Measurements from ENCODE around the gene CDKL4.
"Not testable (repeated sequence)": the region's sequence is repeated elsewhere in the genome, so short reads cannot be mapped to it uniquely, and the experiment has no call there.

The CDKL4 gene

DNA sequence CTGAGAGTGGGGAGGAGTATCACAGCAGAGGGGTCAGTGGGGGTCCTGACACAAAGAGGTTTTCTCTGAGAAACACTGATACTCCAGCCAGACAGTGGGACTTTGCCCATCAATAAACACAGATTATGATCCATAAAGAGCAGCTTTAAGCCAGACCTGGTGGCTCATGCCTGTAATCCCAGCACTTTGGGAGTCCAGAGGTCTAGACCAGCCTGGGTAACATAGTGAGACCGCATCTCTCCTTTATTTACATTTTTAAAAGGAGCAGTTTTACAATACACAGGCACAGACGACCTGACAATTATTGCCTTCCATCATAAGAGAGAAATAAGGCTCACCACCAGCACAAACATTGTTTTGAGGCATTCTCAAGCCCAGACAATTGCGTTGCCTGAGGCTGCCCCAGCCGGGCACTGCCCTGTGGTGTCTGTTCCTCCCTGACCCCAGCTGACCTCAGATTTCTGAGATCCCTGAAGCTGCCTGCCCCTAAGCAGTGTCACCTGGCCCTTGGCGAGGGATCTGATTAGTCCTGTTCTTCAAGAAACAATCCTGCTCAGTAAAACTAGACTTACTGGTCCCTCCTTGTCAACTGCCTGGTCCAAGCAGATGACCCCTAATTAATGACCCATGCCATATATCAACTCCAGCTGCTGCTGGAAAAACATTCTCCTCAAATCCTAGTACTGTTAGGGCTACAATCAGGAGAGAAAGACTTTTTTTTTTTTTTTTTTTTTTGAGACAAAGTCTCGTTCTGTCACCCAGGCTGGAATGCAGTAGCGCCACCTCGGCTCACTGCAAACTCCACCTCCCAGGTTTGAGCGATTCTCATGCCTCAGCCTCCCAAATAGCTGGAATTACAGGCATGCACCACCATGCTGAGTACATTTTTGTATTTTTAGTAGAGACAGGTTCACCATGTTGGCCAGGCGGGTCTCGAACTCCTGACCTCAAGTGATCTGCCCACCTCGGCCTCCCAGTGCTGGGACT, 63.5 kb downstream of the CDKL4 start:
- no peak for DNase-seq
- in situ Hi-C loops (cut with HindIII; ENCODE audit: low pct_ligation_motif_present, low sequenced_read_pairs), result no loop called here
- TF ChIP-seq, protein P1, sequence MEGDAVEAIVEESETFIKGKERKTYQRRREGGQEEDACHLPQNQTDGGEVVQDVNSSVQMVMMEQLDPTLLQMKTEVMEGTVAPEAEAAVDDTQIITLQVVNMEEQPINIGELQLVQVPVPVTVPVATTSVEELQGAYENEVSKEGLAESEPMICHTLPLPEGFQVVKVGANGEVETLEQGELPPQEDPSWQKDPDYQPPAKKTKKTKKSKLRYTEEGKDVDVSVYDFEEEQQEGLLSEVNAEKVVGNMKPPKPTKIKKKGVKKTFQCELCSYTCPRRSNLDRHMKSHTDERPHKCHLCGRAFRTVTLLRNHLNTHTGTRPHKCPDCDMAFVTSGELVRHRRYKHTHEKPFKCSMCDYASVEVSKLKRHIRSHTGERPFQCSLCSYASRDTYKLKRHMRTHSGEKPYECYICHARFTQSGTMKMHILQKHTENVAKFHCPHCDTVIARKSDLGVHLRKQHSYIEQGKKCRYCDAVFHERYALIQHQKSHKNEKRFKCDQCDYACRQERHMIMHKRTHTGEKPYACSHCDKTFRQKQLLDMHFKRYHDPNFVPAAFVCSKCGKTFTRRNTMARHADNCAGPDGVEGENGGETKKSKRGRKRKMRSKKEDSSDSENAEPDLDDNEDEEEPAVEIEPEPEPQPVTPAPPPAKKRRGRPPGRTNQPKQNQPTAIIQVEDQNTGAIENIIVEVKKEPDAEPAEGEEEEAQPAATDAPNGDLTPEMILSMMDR (IDR thresholded peaks at IDR 0.05; ENCODE audit: low read depth, low read length, missing control alignments), result no peak
- H3K4me3 ChIP-seq (ENCODE audit: low read depth, low read length), result no peak overlapping the region
- no peaks in the 10 kb centered on the region for H3K27me3 ChIP-seq (replicated peaks)
- no peaks in the 10 kb centered on the region for H3K36me3 ChIP-seq (replicated peaks)
- no peak overlapping the region for H3K27ac ChIP-seq

DNA sequence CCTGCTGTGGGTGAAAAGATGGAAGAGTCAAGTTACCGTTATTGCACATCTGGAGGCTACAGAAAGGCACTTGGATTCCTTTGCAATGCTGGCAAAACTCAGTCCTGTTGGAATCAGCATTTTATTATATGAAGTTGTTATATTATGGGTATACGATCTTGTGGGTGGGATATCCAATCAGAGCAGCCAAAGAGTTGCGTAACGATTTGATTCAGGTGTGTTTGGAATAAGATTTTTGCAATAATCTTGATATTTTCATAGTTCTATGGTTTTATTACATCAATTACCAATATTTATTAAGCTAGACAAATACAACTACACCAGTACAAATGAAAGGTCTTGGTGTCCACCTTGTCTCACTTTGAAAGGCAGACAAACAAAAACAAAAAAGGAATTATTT, 65.0 kb downstream of the CDKL4 start:
- in situ Hi-C loops (cut with HindIII; ENCODE audit: low pct_ligation_motif_present, low sequenced_read_pairs), result no loop called here
- TF ChIP-seq, protein P1 (IDR thresholded peaks at IDR 0.05; ENCODE audit: low read depth, low read length, missing control alignments), result no peak
- H3K4me3 ChIP-seq (ENCODE audit: low read depth, low read length), result no peak overlapping the region
- H3K36me3 ChIP-seq (replicated peaks), result no peaks in the 10 kb centered on the region
- DNase-seq, result no peak
- no peak overlapping the region for H3K27ac ChIP-seq
- H3K27me3 ChIP-seq (replicated peaks), result no peaks in the 10 kb centered on the region

DNA sequence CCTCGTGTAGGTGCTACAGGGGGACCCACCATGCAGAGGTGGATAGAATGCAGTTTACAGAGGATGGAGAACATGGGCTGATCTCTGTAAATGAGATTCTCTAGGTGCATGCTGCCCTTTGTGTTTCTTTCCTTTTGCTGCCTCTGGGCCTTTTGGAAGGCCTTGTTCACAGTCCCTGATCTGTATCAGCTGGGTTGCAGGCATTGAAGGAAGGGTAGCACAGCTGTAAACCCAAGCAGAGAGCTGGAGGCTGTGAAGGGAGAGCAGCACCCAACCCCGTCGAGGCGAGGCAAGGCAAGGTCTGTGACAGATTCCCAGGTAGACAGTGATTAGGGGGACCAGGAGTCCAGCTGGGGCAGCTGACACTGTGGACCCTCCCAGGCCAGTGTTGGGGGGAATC, 66.8 kb downstream of the CDKL4 start:
- Histone ChIP-seq H3K27me3 (replicated peaks) (no peaks in the 10 kb centered on the region), H3K27ac (no peak overlapping the region), H3K36me3 (replicated peaks) (no peaks in the 10 kb centered on the region), H3K4me3 (ENCODE audit: low read depth, low read length) (no peak overlapping the region)
- TF ChIP-seq, protein P1 (IDR thresholded peaks at IDR 0.05; ENCODE audit: low read depth, low read length, missing control alignments), result no peak
- no peak for DNase-seq
- in situ Hi-C loops (cut with HindIII; ENCODE audit: low pct_ligation_motif_present, low sequenced_read_pairs), result no loop called here

DNA sequence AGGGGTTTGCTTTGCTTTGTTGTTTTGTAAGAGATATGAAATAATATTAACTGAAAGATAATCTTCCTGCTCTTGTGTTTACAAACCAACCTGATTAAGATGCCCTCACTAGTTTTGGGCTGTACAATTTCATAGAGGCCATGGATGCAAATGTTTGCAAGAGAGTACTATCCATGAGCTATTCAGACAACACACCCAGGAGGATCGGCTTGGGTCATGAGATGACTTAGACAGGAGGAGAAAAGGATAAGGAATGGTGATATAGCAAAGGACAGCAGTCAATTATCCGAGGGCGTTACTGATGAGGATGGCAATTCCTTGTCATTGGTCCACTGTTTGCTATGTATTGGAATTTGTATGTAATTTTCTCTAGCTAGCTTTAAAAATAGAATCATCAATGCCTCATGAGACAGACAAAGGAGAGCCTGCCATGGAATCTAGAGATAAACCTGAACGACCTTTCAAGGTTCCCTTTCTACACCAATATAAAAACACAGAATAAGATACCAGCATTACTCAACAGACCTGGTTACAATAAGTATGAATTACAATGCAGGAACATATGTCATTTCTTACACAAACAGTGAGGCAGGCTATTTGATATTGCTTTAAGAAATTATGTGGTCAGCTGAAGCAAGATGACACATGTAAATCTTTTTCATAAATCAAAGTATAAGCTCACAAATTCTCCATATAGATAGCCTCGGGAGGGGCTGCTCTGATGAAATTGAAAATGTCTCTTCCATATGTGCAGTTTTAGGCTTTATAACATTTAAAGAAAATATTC, 68.6 kb downstream of the CDKL4 start:
- TF ChIP-seq, protein P1 (IDR thresholded peaks at IDR 0.05; ENCODE audit: low read depth, low read length, missing control alignments), result no peak
- Histone ChIP-seq H3K4me3 (ENCODE audit: low read depth, low read length) (no peak overlapping the region), H3K36me3 (replicated peaks) (no peaks in the 10 kb centered on the region), H3K27me3 (replicated peaks) (no peaks in the 10 kb centered on the region), H3K27ac (no peak overlapping the region)
- in situ Hi-C loops (cut with HindIII; ENCODE audit: low pct_ligation_motif_present, low sequenced_read_pairs), result no loop called here
- no peak for DNase-seq

DNA sequence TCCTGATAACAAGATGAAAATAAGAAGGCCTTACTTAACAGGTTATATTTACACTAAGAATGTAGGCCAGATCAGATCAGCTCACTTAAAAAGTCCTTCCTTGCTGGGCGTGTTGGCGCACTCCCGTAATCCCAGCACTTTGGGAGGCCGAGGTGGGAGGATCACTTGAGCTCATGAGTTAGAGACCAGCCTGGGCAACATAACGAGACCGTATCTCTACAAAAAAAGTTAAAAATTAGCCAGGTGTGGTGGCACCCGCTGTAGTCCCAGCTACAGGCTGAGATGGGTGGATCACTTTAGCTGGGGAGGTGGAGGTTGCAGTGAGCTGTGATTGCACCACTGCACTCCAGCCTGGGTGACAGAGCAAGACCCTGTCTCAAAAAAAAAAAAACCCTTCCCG, 69.7 kb downstream of the CDKL4 start:
- no peak overlapping the region for H3K4me3 ChIP-seq (ENCODE audit: low read depth, low read length)
- no peak for DNase-seq
- no peaks in the 10 kb centered on the region for H3K36me3 ChIP-seq (replicated peaks)
- no peak overlapping the region for H3K27ac ChIP-seq
- H3K27me3 ChIP-seq (replicated peaks), result no peaks in the 10 kb centered on the region
- TF ChIP-seq, protein P1 (IDR thresholded peaks at IDR 0.05; ENCODE audit: low read depth, low read length, missing control alignments), result no peak
- in situ Hi-C loops (cut with HindIII; ENCODE audit: low pct_ligation_motif_present, low sequenced_read_pairs), result no loop called here

DNA sequence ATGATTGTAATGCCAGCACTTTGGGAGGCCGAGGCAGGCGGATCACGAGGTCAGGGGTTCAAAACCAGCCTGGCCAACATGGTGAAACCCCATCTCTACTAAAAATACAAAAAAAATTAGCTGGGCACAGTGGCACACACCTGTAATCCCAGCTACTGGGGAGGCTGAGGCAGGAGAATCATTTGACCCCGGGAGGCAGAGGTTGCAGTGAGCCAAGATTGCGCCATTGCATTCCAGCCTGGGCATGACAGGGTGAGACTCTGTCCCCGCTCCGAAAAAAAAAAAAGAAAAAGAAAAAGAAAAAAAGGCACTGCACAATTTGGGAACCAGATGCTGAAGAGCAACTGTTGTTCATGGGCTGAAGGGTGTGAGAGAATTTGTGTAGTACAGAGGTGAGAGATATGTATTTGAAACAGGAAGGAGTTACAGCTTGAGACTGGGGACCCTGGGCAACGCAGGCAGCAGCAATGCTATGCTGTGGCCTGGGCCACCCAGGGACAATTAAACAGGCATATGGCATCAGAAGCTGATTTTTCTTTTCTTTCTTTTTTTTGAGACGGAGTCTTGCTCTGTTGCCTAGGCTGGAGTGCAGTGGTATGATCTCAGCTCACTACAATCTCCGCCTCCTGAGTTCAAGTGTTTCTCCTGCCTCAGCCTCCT, 71.6 kb downstream of the CDKL4 start:
- DNase-seq; H3K4me3 ChIP-seq (ENCODE audit: low read depth, low read length); H3K27ac ChIP-seq; in situ Hi-C loops (cut with HindIII; ENCODE audit: low pct_ligation_motif_present, low sequenced_read_pairs); H3K36me3 ChIP-seq (replicated peaks); H3K27me3 ChIP-seq (replicated peaks): not testable (repeated sequence)

Measured in brain microvascular endothelial cell (primary cell).